MM.1S (cell line): Measurements from ENCODE around the gene ADCK1.

Source experiments
- DNase-seq: peaks from one replicate; pipeline ENCODE4 v3.0.0-alpha.2; 2015
- H2AFZ ChIP-seq: fragments of 300-600 bp; sonication (generic); 2 replicates; pipeline ENCODE4 v1.6.0; 2016; ENCODE audit warnings: antibody characterized with exemption, low read length
- H3F3A ChIP-seq: fragments of 300-600 bp; sonication (generic); 2 replicates; pipeline ENCODE4 v1.6.1; 2016; ENCODE audit warnings: mild to moderate bottlenecking, antibody characterized with exemption, low read length, moderate library complexity, mixed read lengths; ENCODE audit not compliant: insufficient read depth
- H3K27ac ChIP-seq: fragments of 300-600 bp; sonication (generic); 2 replicates; pipeline ENCODE4 v1.5.1; 2016; ENCODE audit warnings: mild to moderate bottlenecking, low read length
- H3K27me3 ChIP-seq: fragments of 300-600 bp; sonication (generic); replicated peaks from 2 replicates; pipeline ENCODE4 v1.6.0; 2016; ENCODE audit warnings: low read length; ENCODE audit not compliant: insufficient read depth
- H3K36me3 ChIP-seq: fragments of 300-600 bp; sonication (generic); replicated peaks from 2 replicates; pipeline ENCODE4 v1.6.1; 2016; ENCODE audit warnings: mild to moderate bottlenecking, low read length, mixed read lengths; ENCODE audit not compliant: insufficient read depth
- H3K4me1 ChIP-seq: fragments of 300-600 bp; sonication (generic); 2 replicates; pipeline ENCODE4 v1.6.1; 2016; ENCODE audit warnings: low read length, mixed read lengths
- H3K4me2 ChIP-seq: fragments of 300-600 bp; sonication (generic); 2 replicates; pipeline ENCODE4 v1.6.0; 2016; ENCODE audit warnings: low read depth, low read length
- H3K4me3 ChIP-seq: fragments of 300-600 bp; sonication (generic); 2 replicates; pipeline ENCODE4 v1.5.1; 2016; ENCODE audit warnings: low read length, mixed read lengths
- H3K79me2 ChIP-seq: fragments of 300-600 bp; sonication (generic); 2 replicates; pipeline ENCODE4 v1.6.1; 2016; ENCODE audit warnings: mixed run types, low read length, mixed read lengths
- H3K9ac ChIP-seq: fragments of 300-600 bp; sonication (generic); 2 replicates; pipeline ENCODE4 v1.6.1; 2016; ENCODE audit warnings: low read length, mixed read lengths
- H3K9me2 ChIP-seq: fragments of 300-600 bp; sonication (generic); replicated peaks from 2 replicates; pipeline ENCODE4 v1.6.1; 2016; ENCODE audit warnings: mild to moderate bottlenecking, low read length, mixed read lengths; ENCODE audit not compliant: insufficient read depth
- H3K9me3 ChIP-seq: fragments of 300-600 bp; sonication (generic); replicated peaks from 2 replicates; pipeline ENCODE4 v1.6.1; 2016; ENCODE audit warnings: mild to moderate bottlenecking, low read length, mixed read lengths; ENCODE audit not compliant: insufficient read depth
- H4K20me1 ChIP-seq: fragments of 300-600 bp; sonication (generic); 2 replicates; pipeline ENCODE4 v1.6.1; 2016; ENCODE audit warnings: mild to moderate bottlenecking, low read length, moderate library complexity, mixed read lengths; ENCODE audit not compliant: insufficient read depth
- EZH2 ChIP-seq: fragments of 300-600 bp; sonication (generic); optimal IDR thresholded peaks from 2 replicates; pipeline ENCODE3; 2017; ENCODE audit warnings: low read depth, mild to moderate bottlenecking, antibody characterized with exemption, low read length, mixed read lengths
- EZH2phosphoT487 ChIP-seq: fragments of 300-600 bp; sonication (generic); IDR thresholded peaks from 2 replicates; pipeline ENCODE4 v1.6.1; 2018; ENCODE audit warnings: antibody characterized with exemption, low read length
- TF ChIP-seq, protein P1 (sequence below): fragments of 300-600 bp; sonication (generic); IDR thresholded peaks from 2 replicates; pipeline ENCODE4 v1.5.1; 2016; ENCODE audit warnings: antibody characterized with exemption, low read length, mixed read lengths

Gene ADCK1

DNA sequence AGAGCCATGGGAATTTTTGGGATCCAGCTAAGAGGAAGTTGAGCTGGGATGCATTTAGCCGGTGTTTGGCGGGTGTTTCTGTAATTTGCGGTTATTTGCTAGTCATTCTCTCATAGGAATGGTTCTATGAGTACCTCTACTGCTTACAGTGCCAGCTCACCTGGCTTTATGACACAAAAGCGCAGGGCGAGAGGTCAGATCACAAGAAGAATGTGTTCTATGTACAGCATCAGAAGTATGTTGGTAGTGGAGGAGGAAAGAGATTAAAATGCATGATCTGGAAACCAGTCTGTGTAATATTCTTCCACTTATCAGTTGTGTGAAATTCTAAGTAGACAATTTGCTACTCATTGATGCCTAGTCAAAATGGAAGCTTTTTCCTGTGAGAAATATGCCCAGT is 173.3 kb downstream of the ADCK1 start:
- H3K4me1 ChIP-seq = no peaks in the 10 kb centered on the region
- no peaks in the 10 kb centered on the region for H3F3A ChIP-seq
- H3K27me3 ChIP-seq = no peaks in the 10 kb centered on the region
- DNase-seq = no peak
- H3K4me3 ChIP-seq = no peak overlapping the region
- no peaks in the 10 kb centered on the region for H3K79me2 ChIP-seq
- no peaks in the 10 kb centered on the region for H3K9me2 ChIP-seq
- no peaks in the 10 kb centered on the region for H3K36me3 ChIP-seq
- H2AFZ ChIP-seq = no peak overlapping the region
- H3K4me2 ChIP-seq = no peak overlapping the region
- no peaks in the 10 kb centered on the region for H3K9me3 ChIP-seq
- no peaks in the 10 kb centered on the region for H4K20me1 ChIP-seq
- TF ChIP-seq EZH2phosphoT487 = no peak
- no peak for TF ChIP-seq EZH2
- TF ChIP-seq, protein P1, sequence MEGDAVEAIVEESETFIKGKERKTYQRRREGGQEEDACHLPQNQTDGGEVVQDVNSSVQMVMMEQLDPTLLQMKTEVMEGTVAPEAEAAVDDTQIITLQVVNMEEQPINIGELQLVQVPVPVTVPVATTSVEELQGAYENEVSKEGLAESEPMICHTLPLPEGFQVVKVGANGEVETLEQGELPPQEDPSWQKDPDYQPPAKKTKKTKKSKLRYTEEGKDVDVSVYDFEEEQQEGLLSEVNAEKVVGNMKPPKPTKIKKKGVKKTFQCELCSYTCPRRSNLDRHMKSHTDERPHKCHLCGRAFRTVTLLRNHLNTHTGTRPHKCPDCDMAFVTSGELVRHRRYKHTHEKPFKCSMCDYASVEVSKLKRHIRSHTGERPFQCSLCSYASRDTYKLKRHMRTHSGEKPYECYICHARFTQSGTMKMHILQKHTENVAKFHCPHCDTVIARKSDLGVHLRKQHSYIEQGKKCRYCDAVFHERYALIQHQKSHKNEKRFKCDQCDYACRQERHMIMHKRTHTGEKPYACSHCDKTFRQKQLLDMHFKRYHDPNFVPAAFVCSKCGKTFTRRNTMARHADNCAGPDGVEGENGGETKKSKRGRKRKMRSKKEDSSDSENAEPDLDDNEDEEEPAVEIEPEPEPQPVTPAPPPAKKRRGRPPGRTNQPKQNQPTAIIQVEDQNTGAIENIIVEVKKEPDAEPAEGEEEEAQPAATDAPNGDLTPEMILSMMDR = no peak
- H3K9ac ChIP-seq = no peak overlapping the region
- H3K27ac ChIP-seq = no peak overlapping the region

DNA sequence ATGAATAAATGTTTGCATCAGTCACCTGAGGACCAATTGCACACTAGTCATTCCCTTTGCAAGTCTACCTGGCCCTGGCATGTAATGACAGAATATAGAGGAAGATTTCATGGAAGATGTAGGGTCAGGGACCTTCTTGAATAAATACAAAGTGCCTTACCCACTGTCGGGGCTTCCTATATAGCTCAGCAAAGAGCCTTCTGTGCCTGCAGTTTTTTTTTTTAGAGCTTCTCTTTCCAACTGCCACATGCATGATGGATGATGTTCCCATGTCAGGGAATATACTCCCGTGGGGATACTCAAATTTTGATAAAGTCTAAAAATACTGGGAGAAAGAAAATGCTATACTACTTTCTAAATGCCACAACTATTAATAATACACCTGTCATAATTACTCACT is 176.7 kb downstream of the ADCK1 start:
- Histone ChIP-seq H3K4me2 (no peak overlapping the region), H4K20me1 (no peaks in the 10 kb centered on the region), H3F3A (no peaks in the 10 kb centered on the region), H3K4me3 (no peak overlapping the region), H2AFZ (no peak overlapping the region), H3K4me1 (no peaks in the 10 kb centered on the region), H3K27me3 (no peaks in the 10 kb centered on the region), H3K79me2 (no peaks in the 10 kb centered on the region), H3K36me3 (no peaks in the 10 kb centered on the region), H3K9me3 (no peaks in the 10 kb centered on the region), H3K9me2 (no peaks in the 10 kb centered on the region), H3K27ac (no peak overlapping the region), H3K9ac (no peak overlapping the region)
- TF ChIP-seq EZH2phosphoT487 (no peak), EZH2 (no peak)
- TF ChIP-seq, protein P1 = no peak
- DNase-seq = no peak

DNA sequence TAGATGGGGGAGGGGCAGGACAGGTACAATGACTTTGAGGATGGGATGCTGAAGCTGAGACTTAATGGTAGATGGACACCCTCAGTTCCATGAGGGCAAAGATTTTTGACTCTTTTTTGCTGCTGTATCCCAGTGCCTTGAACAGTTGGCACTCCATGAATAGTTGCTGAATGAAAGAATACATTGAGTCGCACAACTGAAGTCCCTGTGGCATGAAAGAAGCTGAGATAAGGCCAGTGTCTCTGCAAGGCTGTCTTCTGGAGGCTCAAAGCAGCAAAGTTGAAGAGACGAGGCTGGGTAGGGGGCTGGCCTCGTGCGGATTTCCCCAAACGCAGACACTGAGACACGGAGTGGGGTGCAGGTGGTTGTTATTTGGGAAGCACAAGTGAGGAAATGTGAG is 179.3 kb downstream of the ADCK1 start:
- TF ChIP-seq, protein P1 = no peak
- TF ChIP-seq EZH2phosphoT487 = no peak
- Histone ChIP-seq H4K20me1 (no peaks in the 10 kb centered on the region), H3K4me2 (no peak overlapping the region), H3K9me2 (no peaks in the 10 kb centered on the region), H3K27me3 (no peaks in the 10 kb centered on the region), H3K9me3 (no peaks in the 10 kb centered on the region), H2AFZ (no peak overlapping the region), H3K36me3 (no peaks in the 10 kb centered on the region), H3K79me2 (no peaks in the 10 kb centered on the region), H3K27ac (no peak overlapping the region), H3K4me3 (no peak overlapping the region), H3K9ac (no peak overlapping the region), H3K4me1 (no peaks in the 10 kb centered on the region), H3F3A (no peaks in the 10 kb centered on the region)
- no peak for DNase-seq
